Activated CD4-positive, alpha-beta T cell treated with anti-CD3 and anti-CD28 coated beads, Interleukin-2, amount 50 U/mL, for 48 hours (primary cell): ENCODE measurements around the gene DCC.

Source experiments
- DNase-seq, 2 experiments: peaks; one replicate each; pipeline ENCODE4 v3.0.0-alpha.2; 2020

The DCC gene

GRCh38 chr18:53543711-53544110 lies 1203.7 kb downstream of the DCC start:
- no peak for DNase-seq

GRCh38 chr18:53544917-53545316 lies 1204.9 kb downstream of the DCC start:
- no peak for DNase-seq

- no peak for DNase-seq
These were observed 1212.0 kb downstream of the DCC start for GRCh38 chr18:53551868-53552426.

- DNase-seq: no peak
These were observed 1213.0 kb downstream of the DCC start for GRCh38 chr18:53553030-53553429.

GRCh38 chr18:53556450-53556849 lies 1216.5 kb downstream of the DCC start:
- DNase-seq: no peak

- no peak for DNase-seq
These were observed 1220.5 kb downstream of the DCC start for GRCh38 chr18:53560546-53560945.

- no peak for DNase-seq
These were observed 1226.6 kb downstream of the DCC start for GRCh38 chr18:53566626-53567025.

GRCh38 chr18:53567929-53568574 lies 1228.1 kb downstream of the DCC start:
- no peak for DNase-seq
